Loucy (cell line): Measurements from ENCODE around the gene TAS2R60.

Experiments used
- H2AFZ ChIP-seq: fragments of 200-600 bp; sonication (generic); 2 replicates; pipeline ENCODE4 v1.6.0; 2016; ENCODE audit warnings: antibody characterized with exemption, mild to moderate bottlenecking, low read length, moderate library complexity
- H3F3A ChIP-seq: fragments of 200-600 bp; 2 replicates; pipeline ENCODE4 v1.6.0; 2016; ENCODE audit warnings: antibody characterized with exemption, low read depth, mild to moderate bottlenecking
- H3K27me3 ChIP-seq: fragments of 200-600 bp; sonication (generic); 2 replicates; pipeline ENCODE4 v1.6.1; 2014; ENCODE audit warnings: low read length, mild to moderate bottlenecking; ENCODE audit not compliant: insufficient read depth, poor library complexity, severe bottlenecking
- H3K36me3 ChIP-seq: fragments of 200-600 bp; sonication (generic); 2 replicates; pipeline ENCODE4 v1.6.1; 2016; ENCODE audit warnings: low read length; ENCODE audit not compliant: insufficient read depth
- H3K4me1 ChIP-seq: fragments of 200-600 bp; sonication (generic); 2 replicates; pipeline ENCODE4 v1.5.1; 2014; ENCODE audit warnings: low read length, mild to moderate bottlenecking; ENCODE audit not compliant: insufficient read depth, poor library complexity, severe bottlenecking
- H3K4me2 ChIP-seq: fragments of 200-600 bp; sonication (generic); 2 replicates; pipeline ENCODE4 v1.6.0; 2014; ENCODE audit warnings: antibody characterized with exemption, low read length, low read depth, mild to moderate bottlenecking; ENCODE audit not compliant: poor library complexity, severe bottlenecking
- H3K4me3 ChIP-seq: fragments of 200-600 bp; sonication (generic); 2 replicates; pipeline ENCODE4 v1.5.1; 2014; ENCODE audit warnings: low read length, mild to moderate bottlenecking, mixed read lengths; ENCODE audit not compliant: poor library complexity, severe bottlenecking
- H3K79me2 ChIP-seq: fragments of 200-600 bp; sonication (generic); 2 replicates; pipeline ENCODE4 v1.6.1; 2014; ENCODE audit warnings: low read length; ENCODE audit not compliant: insufficient read depth
- H3K9ac ChIP-seq: fragments of 200-600 bp; sonication (generic); 2 replicates; pipeline ENCODE4 v1.6.0; 2014; ENCODE audit warnings: mild to moderate bottlenecking, low read depth, low read length, moderate library complexity; ENCODE audit not compliant: poor library complexity, severe bottlenecking
- H3K9me2 ChIP-seq: fragments of 200-600 bp; sonication (generic); replicated peaks from 2 replicates; pipeline ENCODE4 v1.6.1; 2016; ENCODE audit warnings: low read depth, low read length, mixed read lengths
- H3K9me3 ChIP-seq: fragments of 200-600 bp; sonication (generic); 2 replicates; pipeline ENCODE4 v1.6.1; 2014; ENCODE audit warnings: mild to moderate bottlenecking, antibody characterized with exemption, low read length, low read depth; ENCODE audit not compliant: insufficient read depth
- H4K20me1 ChIP-seq: fragments of 200-600 bp; sonication (generic); 2 replicates; pipeline ENCODE4 v1.6.0; 2014; ENCODE audit warnings: antibody characterized with exemption, low read length, mild to moderate bottlenecking; ENCODE audit not compliant: insufficient read depth, poor library complexity, severe bottlenecking
- EZH2phosphoT487 ChIP-seq: fragments of 200-600 bp; IDR thresholded peaks from 2 replicates; pipeline ENCODE4 v1.6.1; 2018; ENCODE audit warnings: antibody characterized with exemption, mild to moderate bottlenecking, moderate library complexity, borderline replicate concordance
- TF ChIP-seq, protein P1 (sequence below): fragments of 200-600 bp; sonication (generic); conservative IDR thresholded peaks from 2 replicates; pipeline ENCODE4 v1.5.1; 2014; ENCODE audit warnings: mild to moderate bottlenecking, antibody characterized with exemption, low read length

The TAS2R60 gene

DNA sequence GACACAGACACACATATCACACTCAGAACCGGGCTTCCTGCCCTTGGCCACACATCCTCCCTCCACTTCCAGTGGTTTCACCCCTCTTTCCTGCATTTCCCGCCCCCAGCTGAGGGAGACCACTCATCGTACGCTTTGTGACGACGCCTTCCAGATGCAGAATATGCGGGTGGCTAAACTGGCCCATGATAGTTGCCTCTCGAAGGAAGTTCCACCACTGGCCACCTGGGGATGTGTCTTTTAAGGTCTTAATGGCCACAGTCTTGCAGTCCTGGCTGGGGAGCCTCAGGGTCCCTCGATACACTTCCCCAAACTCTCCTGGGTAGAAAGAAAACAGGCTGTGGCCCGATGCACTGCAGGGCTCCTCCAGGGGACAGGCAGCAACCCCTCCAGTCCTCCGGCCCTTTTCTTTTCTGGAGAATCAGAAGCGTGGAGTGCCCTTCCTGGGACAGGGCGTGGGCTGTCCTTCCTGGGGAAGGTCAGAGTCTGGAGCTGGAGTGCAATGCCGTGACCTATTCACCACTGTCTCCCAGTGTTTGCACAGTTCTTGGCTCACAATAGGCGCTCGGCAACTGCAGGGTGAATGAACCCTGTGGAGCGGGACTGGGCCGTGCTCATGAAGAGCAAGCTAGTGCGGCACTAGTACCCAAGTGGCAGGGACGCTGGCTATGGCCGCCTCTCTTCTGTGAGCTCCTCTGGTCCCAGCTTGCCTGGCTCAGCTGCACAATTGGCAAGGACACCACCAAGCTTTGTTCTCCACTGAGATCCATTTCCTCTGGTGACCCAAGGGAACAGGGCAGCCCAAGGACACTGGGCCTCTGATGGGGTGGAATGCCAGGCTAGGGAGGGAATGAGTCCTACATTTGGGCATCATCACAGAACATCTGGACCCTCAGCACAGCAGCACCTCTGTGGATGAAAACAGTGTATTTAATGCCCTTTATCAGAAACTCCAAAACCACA lies 47.8 kb upstream of the TAS2R60 start:
- H3F3A ChIP-seq: no peaks in the 10 kb centered on the region
- H3K9me3 ChIP-seq: no peaks in the 10 kb centered on the region
- no peak overlapping the region for H3K4me3 ChIP-seq
- no peak overlapping the region for H3K4me2 ChIP-seq
- H3K79me2 ChIP-seq: no peaks in the 10 kb centered on the region
- peaks cover 16% of the 10 kb centered on the region; the same call in 1 of the 2 replicates for H3K36me3 ChIP-seq
- H2AFZ ChIP-seq: no peak overlapping the region
- H4K20me1 ChIP-seq: no peaks in the 10 kb centered on the region
- peaks cover 9% of the 10 kb centered on the region for H3K4me1 ChIP-seq
- no peaks in the 10 kb centered on the region for H3K9me2 ChIP-seq
- no peak overlapping the region for H3K9ac ChIP-seq
- no peak for TF ChIP-seq EZH2phosphoT487
- TF ChIP-seq, protein P1, sequence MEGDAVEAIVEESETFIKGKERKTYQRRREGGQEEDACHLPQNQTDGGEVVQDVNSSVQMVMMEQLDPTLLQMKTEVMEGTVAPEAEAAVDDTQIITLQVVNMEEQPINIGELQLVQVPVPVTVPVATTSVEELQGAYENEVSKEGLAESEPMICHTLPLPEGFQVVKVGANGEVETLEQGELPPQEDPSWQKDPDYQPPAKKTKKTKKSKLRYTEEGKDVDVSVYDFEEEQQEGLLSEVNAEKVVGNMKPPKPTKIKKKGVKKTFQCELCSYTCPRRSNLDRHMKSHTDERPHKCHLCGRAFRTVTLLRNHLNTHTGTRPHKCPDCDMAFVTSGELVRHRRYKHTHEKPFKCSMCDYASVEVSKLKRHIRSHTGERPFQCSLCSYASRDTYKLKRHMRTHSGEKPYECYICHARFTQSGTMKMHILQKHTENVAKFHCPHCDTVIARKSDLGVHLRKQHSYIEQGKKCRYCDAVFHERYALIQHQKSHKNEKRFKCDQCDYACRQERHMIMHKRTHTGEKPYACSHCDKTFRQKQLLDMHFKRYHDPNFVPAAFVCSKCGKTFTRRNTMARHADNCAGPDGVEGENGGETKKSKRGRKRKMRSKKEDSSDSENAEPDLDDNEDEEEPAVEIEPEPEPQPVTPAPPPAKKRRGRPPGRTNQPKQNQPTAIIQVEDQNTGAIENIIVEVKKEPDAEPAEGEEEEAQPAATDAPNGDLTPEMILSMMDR: no peak; the same call in 1 of the 2 replicates
- H3K27me3 ChIP-seq: no peaks in the 10 kb centered on the region

DNA sequence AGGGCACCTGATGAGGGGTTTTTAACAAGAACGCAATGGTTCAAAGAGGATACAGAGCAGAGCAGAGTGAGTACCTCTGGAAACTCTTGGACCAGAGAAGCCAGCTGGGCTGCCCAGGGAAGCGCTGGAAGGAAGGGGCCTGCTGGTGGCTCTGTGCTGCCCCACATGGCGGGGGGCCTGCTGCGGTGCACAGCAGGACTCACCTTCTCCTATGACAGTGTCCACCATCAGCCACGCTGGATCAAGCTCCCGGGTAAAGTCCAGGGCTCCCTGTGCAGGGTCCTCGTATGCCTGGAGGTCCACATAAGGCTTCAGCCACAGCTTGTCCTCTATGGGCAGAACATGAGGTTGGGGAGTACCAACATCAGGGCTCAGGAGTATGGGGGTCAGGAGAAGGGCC lies 47.1 kb upstream of the TAS2R60 start:
- no peak overlapping the region for H3K4me3 ChIP-seq
- H3K36me3 ChIP-seq: peaks cover 11% of the 10 kb centered on the region; the same call in 1 of the 2 replicates
- H3K27me3 ChIP-seq: no peaks in the 10 kb centered on the region
- H3K4me2 ChIP-seq: no peak overlapping the region
- peaks cover 9% of the 10 kb centered on the region for H3K4me1 ChIP-seq
- H3K9ac ChIP-seq: no peak overlapping the region
- H4K20me1 ChIP-seq: no peaks in the 10 kb centered on the region
- H3K9me3 ChIP-seq: no peaks in the 10 kb centered on the region
- no peaks in the 10 kb centered on the region for H3F3A ChIP-seq
- H3K9me2 ChIP-seq: no peaks in the 10 kb centered on the region
- no peak overlapping the region for H2AFZ ChIP-seq
- H3K79me2 ChIP-seq: no peaks in the 10 kb centered on the region
- TF ChIP-seq EZH2phosphoT487: no peak
- TF ChIP-seq, protein P1: no peak

DNA sequence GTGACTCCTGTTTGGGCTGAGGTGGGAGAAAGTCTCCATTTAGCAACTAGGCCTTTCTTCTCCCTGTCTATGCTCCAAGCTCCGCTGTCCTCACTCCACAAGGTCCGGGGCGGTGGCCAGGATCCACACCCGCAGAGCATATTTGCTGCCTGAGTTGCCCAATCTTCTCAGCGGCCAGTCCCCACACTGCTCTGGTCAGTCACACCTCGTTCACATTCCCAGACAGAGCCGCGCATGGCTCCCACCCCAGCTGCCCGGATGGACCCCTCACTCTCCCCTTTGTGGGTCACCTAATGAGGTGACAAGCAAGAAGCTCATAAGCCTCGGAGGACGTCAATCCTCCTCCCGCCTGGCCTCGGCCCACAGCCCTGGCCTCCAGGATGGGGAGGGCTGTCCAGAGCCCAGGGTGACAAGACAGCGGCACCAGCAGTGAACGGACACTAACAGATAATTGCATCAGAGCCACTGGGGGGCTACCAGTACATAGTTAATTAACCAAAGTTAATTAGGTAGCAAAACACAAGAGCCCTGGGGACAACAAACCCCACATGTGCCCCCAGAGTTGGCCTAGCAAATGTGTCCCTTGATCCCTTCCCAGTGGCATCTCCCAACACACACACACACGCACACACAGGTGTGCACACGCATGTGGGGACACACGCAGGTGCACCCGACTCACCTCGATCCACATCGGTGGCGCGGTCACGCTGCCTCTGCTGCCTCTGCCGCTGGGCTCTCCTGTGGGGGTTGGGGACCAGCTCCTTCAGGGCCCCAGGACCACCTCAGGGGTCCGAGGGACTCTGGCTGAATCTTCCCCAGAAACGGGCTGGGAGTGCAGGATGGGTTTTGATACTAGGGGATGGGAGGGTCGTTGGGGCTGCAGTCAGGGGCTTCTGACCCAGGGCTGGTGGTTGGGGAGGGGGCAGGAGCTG lies 46.4 kb upstream of the TAS2R60 start:
- Histone ChIP-seq H3F3A (no peaks in the 10 kb centered on the region), H3K27me3 (no peaks in the 10 kb centered on the region), H3K79me2 (no peaks in the 10 kb centered on the region), H3K9ac (no peak overlapping the region), H3K4me1 (peaks cover 4% of the 10 kb centered on the region), H3K9me2 (no peaks in the 10 kb centered on the region), H4K20me1 (no peaks in the 10 kb centered on the region), H3K36me3 (peaks cover 4% of the 10 kb centered on the region; the same call in 1 of the 2 replicates), H3K9me3 (no peaks in the 10 kb centered on the region), H3K4me3 (no peak overlapping the region), H3K4me2 (no peak overlapping the region), H2AFZ (no peak overlapping the region)
- no peak for TF ChIP-seq EZH2phosphoT487
- TF ChIP-seq, protein P1: no peak
